ENCODE results near the gene MED20. TPM values are rescaled to one million over a fixed set of nuclear protein-coding genes. Genes with fewer than 3 reads are reported as not detected.

The MED20 gene
- polyA plus RNA-seq, 1 donor (not counting 4 experiments of a cell fraction or from before 2014, with no cell fraction given): 37.5 TPM

DNA sequence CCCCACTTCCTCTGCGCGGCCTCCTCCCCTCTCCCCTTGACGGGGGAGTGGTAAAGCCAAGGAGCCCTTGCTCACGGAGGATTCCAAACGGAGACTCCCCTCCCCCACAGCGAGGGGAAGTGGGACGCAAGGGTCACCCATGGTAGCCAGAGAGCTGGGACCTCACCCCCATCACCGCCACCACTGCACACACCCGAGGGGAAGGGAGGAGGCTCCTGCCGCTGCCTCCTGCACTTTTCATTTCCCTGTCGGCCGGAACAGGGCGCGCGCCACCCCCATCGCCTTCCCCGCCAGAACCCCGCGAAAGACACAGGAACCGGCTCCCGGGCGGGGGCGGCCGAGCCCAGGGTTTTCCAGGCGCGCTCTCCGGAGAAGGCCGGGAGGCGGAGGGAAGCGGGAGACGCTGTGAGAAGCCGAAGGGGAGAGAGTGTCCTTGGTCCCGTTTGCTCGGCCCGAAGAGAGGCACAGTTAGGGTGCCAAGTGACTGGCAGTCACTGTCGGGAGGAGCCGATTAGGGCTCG, 19.9 kb upstream of the MED20 start:
- H3K9me3 ChIP-seq (ENCODE audit: control insufficient read depth, low read depth, low read length): no peaks in the 10 kb centered on the region

GRCh38 chr6:41939848-41940758, 19.2 kb upstream of the MED20 start:
- no peaks in the 10 kb centered on the region for H3K9me1 ChIP-seq (ENCODE audit: control insufficient read depth, extremely low read depth, insufficient read depth, low read length)
- H3K27me3 ChIP-seq (ENCODE audit: control insufficient read depth, extremely low read depth, insufficient read depth, low read length): no peaks in the 10 kb centered on the region
- no peaks in the 10 kb centered on the region for H3K9me3 ChIP-seq (ENCODE audit: control insufficient read depth, low read depth, low read length)
- peak overlapping the region; percentile 65 to 88 (median 86) for H3K4me3 ChIP-seq (ENCODE audit: control insufficient read depth in 2 of 3, extremely low read depth in 1 of 3, insufficient read depth in 2 of 3, low read depth in 1 of 3, low read length in 3 of 3)
- peak overlapping the region; percentile 42 for H3K27ac ChIP-seq (ENCODE audit: control insufficient read depth, insufficient read depth, low read length)
- H4K20me1 ChIP-seq (ENCODE audit: control insufficient read depth, extremely low read depth, insufficient read depth, low read length): no peaks in the 10 kb centered on the region
- DNase-seq (ENCODE audit: low read depth, low spot score) (no peak), FAIRE-seq (no peak)
- H3K36me3 ChIP-seq (ENCODE audit: control insufficient read depth in 2 of 2, extremely low read depth in 1 of 2, insufficient read depth in 2 of 2, low read length in 2 of 2): peaks cover 13 to 15% of the 10 kb centered on the region in 2 experiments
- H3K79me2 ChIP-seq (ENCODE audit: control insufficient read depth, insufficient read depth, low read length): peaks cover 29% of the 10 kb centered on the region
- dilution Hi-C loops (cut with MboI; ENCODE audit: extremely low pct_ligation_motif_present, low sequenced_read_pairs): no loop called here
- TF ChIP-seq EZH2 (IDR thresholded peaks at IDR 0.05; ENCODE audit: low read length): no peak
- TF ChIP-seq, protein P1, sequence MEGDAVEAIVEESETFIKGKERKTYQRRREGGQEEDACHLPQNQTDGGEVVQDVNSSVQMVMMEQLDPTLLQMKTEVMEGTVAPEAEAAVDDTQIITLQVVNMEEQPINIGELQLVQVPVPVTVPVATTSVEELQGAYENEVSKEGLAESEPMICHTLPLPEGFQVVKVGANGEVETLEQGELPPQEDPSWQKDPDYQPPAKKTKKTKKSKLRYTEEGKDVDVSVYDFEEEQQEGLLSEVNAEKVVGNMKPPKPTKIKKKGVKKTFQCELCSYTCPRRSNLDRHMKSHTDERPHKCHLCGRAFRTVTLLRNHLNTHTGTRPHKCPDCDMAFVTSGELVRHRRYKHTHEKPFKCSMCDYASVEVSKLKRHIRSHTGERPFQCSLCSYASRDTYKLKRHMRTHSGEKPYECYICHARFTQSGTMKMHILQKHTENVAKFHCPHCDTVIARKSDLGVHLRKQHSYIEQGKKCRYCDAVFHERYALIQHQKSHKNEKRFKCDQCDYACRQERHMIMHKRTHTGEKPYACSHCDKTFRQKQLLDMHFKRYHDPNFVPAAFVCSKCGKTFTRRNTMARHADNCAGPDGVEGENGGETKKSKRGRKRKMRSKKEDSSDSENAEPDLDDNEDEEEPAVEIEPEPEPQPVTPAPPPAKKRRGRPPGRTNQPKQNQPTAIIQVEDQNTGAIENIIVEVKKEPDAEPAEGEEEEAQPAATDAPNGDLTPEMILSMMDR (optimal IDR thresholded peaks at IDR 0.05 in 1 of 3, IDR thresholded peaks at IDR 0.05 in 1 of 3, conservative IDR thresholded peaks at IDR 0.05 in 1 of 3; ENCODE audit: extremely low read depth in 1 of 3, insufficient read depth in 2 of 3, low read length in 3 of 3): no peak
- H3K4me2 ChIP-seq (ENCODE audit: control insufficient read depth, extremely low read depth, insufficient read depth, low read depth, low read length): peak overlapping the region; percentile 91
- peaks cover 32% of the 10 kb centered on the region for H3K4me1 ChIP-seq (ENCODE audit: control insufficient read depth, extremely low read depth, insufficient read depth, low read length)
- H2AFZ ChIP-seq (ENCODE audit: control insufficient read depth, low read length): peak overlapping the region; percentile 76
- H3K9ac ChIP-seq (ENCODE audit: control insufficient read depth, extremely low read depth, insufficient read depth, low read length): peak overlapping the region; percentile 73

More for the DNA sequence above, 19.9 kb upstream of the MED20 start:
- peak overlapping the region; percentile 73 for H3K9ac ChIP-seq (ENCODE audit: control insufficient read depth, extremely low read depth, insufficient read depth, low read length)
- H3K4me1 ChIP-seq (ENCODE audit: control insufficient read depth, extremely low read depth, insufficient read depth, low read length): peaks cover 32% of the 10 kb centered on the region
- H3K36me3 ChIP-seq (ENCODE audit: control insufficient read depth in 2 of 2, extremely low read depth in 1 of 2, insufficient read depth in 2 of 2, low read length in 2 of 2): peaks cover 9 to 15% of the 10 kb centered on the region in 2 experiments
- peak overlapping the region; percentile 76 for H2AFZ ChIP-seq (ENCODE audit: control insufficient read depth, low read length)
- TF ChIP-seq EZH2 (IDR thresholded peaks at IDR 0.05; ENCODE audit: low read length): no peak
- TF ChIP-seq, protein P1 (optimal IDR thresholded peaks at IDR 0.05 in 1 of 3, IDR thresholded peaks at IDR 0.05 in 1 of 3, conservative IDR thresholded peaks at IDR 0.05 in 1 of 3; ENCODE audit: extremely low read depth in 1 of 3, insufficient read depth in 2 of 3, low read length in 3 of 3): peak in 1 of 3 experiments; percentile 3
- no peaks in the 10 kb centered on the region for H3K27me3 ChIP-seq (ENCODE audit: control insufficient read depth, extremely low read depth, insufficient read depth, low read length)
- H4K20me1 ChIP-seq (ENCODE audit: control insufficient read depth, extremely low read depth, insufficient read depth, low read length): no peaks in the 10 kb centered on the region
- no peaks in the 10 kb centered on the region for H3K9me1 ChIP-seq (ENCODE audit: control insufficient read depth, extremely low read depth, insufficient read depth, low read length)
- H3K4me2 ChIP-seq (ENCODE audit: control insufficient read depth, extremely low read depth, insufficient read depth, low read depth, low read length): peak overlapping the region; percentile 91
- DNase-seq (ENCODE audit: low read depth, low spot score) (no peak), FAIRE-seq (no peak)
- peak overlapping the region; percentile 65 to 88 (median 86) for H3K4me3 ChIP-seq (ENCODE audit: control insufficient read depth in 2 of 3, extremely low read depth in 1 of 3, insufficient read depth in 2 of 3, low read depth in 1 of 3, low read length in 3 of 3)
- dilution Hi-C loops (cut with MboI; ENCODE audit: extremely low pct_ligation_motif_present, low sequenced_read_pairs): no loop called here
- H3K79me2 ChIP-seq (ENCODE audit: control insufficient read depth, insufficient read depth, low read length): peaks cover 29% of the 10 kb centered on the region
- peak overlapping the region; percentile 42 for H3K27ac ChIP-seq (ENCODE audit: control insufficient read depth, insufficient read depth, low read length)
